ENCODE results near the gene LCORL. TPM values are rescaled to one million over a fixed set of nuclear protein-coding genes. Genes with fewer than 3 reads are reported as not detected.

Gene LCORL
- total and polyA plus RNA-seq, 2 donors (not counting 3 experiments of a cell fraction or from before 2014, with no cell fraction given): 2.8 to 23.9 TPM

GRCh38 chr4:18012134-18012806 is 9.3 kb downstream of the LCORL start:
- no peak overlapping the region for H3K4me2 ChIP-seq (ENCODE audit: insufficient read depth, low read length)
- TF ChIP-seq MAX (IDR thresholded peaks at IDR 0.05; ENCODE audit: insufficient read depth, insufficient read length) (no peak), JUN (IDR thresholded peaks at IDR 0.05; ENCODE audit: borderline replicate concordance, insufficient read depth, insufficient read length, low read depth) (no peak), FOS (IDR thresholded peaks at IDR 0.05; ENCODE audit: borderline replicate concordance, insufficient read depth, low read length) (no peak), CTCF (IDR thresholded peaks at IDR 0.05; ENCODE audit: extremely low read depth in 1 of 2, insufficient read depth in 1 of 2, low read depth in 1 of 2, low read length in 2 of 2) (no peak), POLR2A (IDR thresholded peaks at IDR 0.05; ENCODE audit: low read depth, low read length) (no peak), GATA2 (IDR thresholded peaks at IDR 0.05; ENCODE audit: insufficient read depth, insufficient read length, low read depth, low read length) (no peak)
- no peaks in the 10 kb centered on the region for H3K9me3 ChIP-seq (replicated peaks; ENCODE audit: control insufficient read depth, insufficient read depth, low read length)
- H3K79me2 ChIP-seq (ENCODE audit: control insufficient read depth, insufficient read depth, low read length): peaks cover 79% of the 10 kb centered on the region
- no peaks in the 10 kb centered on the region for H3K9me1 ChIP-seq (replicated peaks; ENCODE audit: control insufficient read depth, extremely low read depth, insufficient read depth, low read length)
- H2AFZ ChIP-seq (ENCODE audit: low read depth, low read length): no peak overlapping the region
- BruUV-seq (replicated peaks): no TSS peak
- ChIA-PET POLR2A (no interaction called here), CTCF (no interaction called here)
- dilution Hi-C loops (cut with MboI; ENCODE audit: extremely low pct_ligation_motif_present, low sequenced_read_pairs) (no loop called here), intact Hi-C loops (cut with micrococcal nuclease) (no loop called here)
- no peaks in the 10 kb centered on the region for H3K36me3 ChIP-seq (ENCODE audit: control insufficient read depth in 2 of 2, extremely low read depth in 1 of 2, insufficient read depth in 2 of 2, low read length in 2 of 2)
- no peaks in the 10 kb centered on the region for H3K4me1 ChIP-seq (ENCODE audit: control insufficient read depth, extremely low read depth, insufficient read depth, low read length)
- FAIRE-seq: no peak
- no peak for DNase-seq (ENCODE audit: low read depth, low spot score)
- no peak overlapping the region for H3K4me3 ChIP-seq (replicated peaks in 1 of 3; ENCODE audit: insufficient read depth in 1 of 3, low read depth in 1 of 3, low read length in 3 of 3)
- no peak overlapping the region for H3K27ac ChIP-seq (ENCODE audit: insufficient read depth, low read depth, low read length)
- peaks cover 12% of the 10 kb centered on the region for H4K20me1 ChIP-seq (replicated peaks; ENCODE audit: control insufficient read depth, extremely low read depth, insufficient read depth, low read length)
- no peaks in the 10 kb centered on the region for H3K27me3 ChIP-seq (ENCODE audit: control insufficient read depth in 2 of 2, insufficient read depth in 2 of 2, low read length in 2 of 2)
- H3K9ac ChIP-seq (replicated peaks; ENCODE audit: extremely low read depth, insufficient read depth, low read length): no peak overlapping the region

Data from endothelial cell of umbilical vein (primary cell).